HG03159 (cell line): ENCODE data around the gene CSF3R.
"Not testable (repeated sequence)": the region's sequence is repeated elsewhere in the genome, so short reads cannot be mapped to it uniquely, and the experiment has no call there.

Source experiments
- ATAC-seq: cut with Tn5 transposase; IDR thresholded peaks from one replicate; pipeline ENCODE4 v1.9.1; 2021; ENCODE audit warnings: mild to moderate bottlenecking, moderate library complexity; ENCODE audit not compliant: unreplicated experiment

The CSF3R gene

DNA sequence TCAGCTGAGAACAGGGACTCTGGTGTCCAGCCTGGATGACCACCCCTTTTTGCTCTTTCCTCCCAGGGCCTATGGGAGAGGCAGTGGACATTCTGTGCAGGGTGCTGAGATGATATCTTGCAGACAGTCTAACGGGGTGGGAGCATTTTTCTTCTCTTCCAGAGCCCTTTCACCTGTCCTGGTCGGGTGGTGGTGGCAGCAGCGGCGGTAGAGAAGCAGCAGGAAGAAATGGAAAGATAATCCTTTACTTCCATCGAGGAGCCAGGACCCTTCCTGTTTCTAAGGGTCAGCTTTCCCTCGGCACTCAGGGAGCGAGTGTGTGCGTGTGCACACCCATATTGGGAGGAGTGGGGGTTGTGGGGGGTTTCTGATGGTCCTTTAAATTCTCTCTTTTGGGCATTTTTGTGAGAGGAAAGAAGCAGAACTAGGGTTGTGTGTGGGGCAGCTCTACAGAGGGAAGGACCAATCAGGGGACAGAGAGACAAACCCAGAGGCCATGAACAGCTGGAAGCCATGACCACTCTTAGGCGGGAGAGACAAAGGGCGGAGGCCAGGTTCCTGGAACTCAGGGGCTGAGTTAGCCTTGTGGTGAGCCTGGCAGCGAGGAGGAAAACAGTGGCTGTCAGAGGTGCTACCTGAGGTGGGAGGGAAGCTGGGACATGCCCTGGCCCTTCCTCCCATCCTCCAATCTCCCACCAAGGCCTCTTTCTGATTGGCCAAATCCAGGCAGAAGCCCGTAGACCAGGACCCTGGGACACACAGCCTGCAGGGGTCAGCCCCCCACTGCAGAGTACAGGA, 31.2 kb upstream of the CSF3R start:
- no peak for ATAC-seq

DNA sequence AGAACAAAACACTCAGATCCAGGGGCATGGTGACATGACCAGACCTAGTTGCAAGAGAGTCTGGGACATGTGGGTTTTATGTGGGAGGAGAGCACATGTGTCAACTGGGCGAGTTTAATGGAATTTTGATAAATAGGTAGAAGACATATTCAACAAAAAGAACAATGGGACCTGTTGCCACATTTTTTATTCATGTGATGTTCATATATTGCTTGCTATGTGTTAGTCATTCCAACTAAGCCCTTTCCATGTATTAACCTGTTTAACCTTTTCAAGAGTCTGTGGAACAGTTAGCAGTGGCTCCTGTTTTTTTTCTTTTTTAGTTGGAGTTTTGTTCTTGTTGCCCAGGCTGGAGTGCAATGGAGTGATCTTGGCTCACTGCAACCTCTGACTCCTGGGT, 30.1 kb upstream of the CSF3R start:
- ATAC-seq, result no peak

DNA sequence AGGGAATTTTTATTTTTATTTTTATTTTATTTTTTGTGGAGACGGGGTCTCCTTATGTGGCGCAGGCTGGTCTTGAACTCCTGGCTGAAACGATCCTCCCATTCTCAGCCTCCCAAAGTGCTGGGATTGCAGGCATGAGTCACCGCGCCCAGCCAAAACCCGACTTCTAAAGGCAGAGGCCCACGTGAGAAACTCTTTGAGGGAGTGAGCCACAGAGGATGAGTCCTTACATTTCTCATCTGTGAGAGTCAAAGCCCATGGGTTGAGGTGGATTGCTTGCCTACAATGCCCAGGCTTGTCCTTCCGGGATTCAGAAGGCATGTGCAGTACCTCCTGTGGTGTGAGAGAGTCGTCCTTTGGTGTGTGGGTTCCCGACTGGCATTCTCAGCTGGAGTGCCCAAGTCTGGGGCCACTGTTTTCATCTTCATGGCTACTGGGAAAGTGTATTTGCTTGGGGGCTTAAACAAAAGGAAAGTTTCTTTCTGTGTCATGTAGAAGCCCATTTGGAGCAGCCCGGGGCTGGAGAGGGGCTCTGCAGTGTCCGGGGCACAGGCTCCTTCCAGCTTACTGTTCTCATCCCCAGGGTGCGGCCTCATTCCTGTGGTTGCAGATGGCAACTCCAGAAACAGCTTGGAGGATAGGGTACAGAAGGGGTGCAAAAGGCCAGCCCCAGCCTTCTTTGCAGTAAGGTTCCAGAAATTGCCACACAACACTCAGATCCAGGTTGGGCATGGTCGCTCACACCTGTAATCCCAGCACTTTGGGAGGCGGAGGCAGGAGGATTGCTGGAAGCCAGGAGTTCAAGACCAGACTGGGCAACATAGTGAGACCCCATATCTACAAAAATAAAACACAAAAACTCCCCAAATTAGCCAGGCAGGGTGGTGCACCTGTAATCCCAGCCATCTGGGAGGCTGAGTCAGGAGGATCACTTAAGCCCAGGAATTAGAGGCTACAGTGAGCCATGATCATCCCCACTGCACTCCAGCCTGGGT, 29.4 kb upstream of the CSF3R start:
- no peak for ATAC-seq

DNA sequence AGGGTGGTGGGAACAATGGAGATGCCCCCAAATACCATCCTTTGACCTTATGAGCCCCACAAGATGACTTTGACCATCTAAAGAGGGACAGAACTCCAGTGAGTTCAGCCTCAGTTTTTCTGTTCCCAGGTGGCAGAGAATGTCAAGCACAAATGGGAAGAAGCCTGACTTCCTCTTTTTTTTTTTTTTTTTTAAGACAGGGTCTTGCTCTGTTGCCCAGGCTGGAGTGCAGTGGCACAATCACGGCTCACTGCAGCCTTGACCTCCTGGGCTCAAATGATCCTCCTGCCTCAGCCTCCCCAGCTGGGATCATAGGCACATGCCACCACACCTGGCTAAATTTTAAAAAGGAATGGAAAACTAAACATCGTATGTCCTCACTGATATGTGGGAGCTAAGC, 28.5 kb upstream of the CSF3R start:
- not testable (repeated sequence) for ATAC-seq

DNA sequence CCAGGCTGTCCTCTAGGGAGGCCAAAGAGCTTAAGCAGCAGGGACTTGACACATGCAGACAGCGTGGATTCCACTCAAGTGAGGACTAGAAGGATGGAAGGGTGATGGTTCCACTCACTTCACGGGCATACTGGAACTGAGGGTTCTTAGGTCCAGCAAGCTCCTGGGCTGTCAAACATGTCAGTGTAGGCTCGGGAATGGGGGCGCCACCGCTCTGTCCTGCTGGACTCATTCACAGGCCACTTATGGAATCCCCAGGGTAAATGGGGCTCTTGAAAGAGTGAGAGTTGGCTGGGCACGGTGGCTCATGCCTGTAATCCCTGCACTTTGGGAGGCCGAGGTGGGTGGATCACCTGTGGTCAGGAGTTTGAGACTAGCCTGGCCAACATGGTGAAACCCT, 27.7 kb upstream of the CSF3R start:
- ATAC-seq, result no peak

DNA sequence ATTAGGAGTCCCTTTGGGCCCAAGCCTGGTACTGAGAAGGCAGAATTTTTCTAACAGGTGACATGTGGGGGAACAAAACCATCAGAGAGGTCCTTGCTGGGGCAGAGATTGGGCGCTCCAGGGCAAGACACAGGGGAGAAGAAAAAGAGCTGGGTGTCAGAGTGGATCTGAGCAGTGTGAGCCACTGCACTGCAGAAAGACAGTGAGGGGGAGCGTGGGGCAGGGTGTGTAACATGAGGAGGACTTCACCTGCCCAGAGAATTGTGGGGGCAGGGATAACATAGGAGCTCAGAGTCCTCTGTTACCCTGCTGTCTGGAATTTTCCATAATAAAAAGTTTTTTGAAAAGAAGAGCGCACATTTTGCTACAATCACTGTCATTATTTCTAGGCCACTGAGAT, 25.5 kb upstream of the CSF3R start:
- no peak for ATAC-seq

DNA sequence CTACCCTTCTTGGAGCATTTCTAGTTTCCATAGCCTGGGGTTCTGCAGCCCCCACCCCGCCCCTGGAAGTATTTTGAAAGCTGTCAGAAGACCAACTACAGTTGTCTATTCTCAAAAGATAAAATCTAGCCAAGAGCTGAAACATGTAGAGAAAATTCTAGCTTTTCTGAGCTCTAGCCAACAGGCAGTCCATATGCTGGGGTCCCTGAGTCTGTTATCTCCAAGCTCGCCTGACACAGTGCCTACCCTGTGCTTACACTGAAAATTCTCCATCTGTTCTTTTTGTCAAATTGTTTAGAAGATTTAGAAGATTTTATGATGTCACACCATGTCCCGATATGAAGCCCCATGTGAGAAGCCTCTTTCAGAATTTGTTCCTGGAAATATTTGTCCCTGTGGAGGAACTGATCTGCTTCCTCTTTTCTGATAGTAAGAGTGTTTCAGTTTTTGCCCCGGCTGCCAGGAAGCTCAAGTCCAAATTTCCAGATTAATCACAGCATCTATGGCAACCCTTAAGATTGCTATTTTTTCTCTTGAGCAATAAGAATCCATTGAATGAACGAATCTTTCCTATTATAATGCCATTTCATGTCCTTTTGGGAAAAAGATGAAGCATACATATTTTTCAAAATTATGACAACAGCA, 23.7 kb upstream of the CSF3R start:
- no peak for ATAC-seq

DNA sequence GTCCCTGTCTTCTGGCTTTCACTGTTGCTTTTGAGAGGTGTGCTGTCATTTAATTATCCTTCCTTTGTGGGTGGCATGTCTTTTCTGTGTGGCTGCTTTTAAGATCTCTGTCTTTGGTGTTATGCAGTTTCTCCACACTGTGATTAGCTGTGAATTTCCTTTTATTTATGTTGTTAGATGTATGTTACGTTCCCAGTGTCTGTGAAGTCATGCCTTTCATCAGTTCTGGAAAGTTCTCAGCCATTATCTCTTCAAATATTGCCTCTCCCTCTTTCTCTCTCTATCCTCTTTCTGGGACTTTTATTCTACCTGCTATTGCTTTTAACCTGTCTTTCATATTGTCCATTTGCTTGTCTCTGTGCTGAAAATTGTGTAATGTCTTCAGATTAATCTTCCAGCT, 21.0 kb upstream of the CSF3R start:
- no peak for ATAC-seq

DNA sequence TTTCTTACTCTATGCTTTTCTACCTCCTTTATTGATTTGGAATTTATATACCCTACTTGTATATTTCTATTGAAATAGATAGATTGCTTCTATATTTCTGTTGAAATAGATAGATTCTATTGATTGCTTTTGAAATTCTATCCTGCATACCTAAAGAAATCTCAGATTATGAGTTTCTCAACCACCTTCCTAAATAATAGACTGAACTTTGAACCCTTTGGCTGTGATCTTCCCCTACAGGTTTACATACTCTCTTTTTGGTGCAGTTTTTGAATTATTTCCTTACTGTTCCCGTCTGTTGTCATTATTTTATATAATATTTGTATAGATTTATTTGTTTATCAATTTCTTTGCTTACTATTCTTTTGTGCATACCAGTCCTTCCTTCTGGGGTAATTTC, 20.4 kb upstream of the CSF3R start:
- no peak for ATAC-seq

DNA sequence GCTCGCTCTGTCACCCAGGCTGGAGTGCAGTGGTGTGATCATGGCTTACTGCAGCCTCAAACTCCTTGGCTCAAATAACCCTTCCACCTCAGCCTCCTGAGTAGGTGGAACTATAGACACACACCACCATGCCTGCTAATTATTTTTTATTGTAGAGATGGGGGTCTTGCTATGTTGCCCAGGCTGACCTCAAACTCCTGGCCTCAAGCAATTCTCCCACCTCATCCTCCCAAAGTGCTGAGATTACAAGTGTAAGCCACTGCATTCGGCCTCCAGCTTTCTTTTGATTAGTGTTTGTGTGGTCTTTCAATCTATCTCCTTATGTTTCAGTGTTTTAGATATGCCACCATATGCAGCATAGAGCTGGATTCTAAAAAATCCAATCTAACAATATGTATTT, 19.9 kb upstream of the CSF3R start:
- no peak for ATAC-seq

DNA sequence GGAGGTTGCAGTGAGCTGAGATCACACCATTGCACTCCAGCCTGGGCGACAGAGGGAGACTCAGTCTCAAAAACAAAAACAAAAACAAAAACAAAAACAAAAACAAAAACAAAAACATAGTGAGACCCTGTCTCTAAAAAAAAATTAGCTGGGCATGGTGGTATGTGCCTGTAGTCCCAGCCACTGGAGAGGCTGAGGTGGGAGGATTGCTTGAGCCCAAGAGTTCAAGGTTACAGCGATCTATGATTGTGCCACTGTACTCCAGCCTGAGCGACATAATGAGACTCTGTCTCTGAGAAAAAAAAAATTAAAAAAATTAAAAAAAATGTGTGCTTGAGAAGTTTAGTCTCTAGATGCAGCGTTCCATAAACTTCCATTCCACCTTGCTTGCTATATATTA, 19.2 kb upstream of the CSF3R start:
- not testable (repeated sequence) for ATAC-seq

DNA sequence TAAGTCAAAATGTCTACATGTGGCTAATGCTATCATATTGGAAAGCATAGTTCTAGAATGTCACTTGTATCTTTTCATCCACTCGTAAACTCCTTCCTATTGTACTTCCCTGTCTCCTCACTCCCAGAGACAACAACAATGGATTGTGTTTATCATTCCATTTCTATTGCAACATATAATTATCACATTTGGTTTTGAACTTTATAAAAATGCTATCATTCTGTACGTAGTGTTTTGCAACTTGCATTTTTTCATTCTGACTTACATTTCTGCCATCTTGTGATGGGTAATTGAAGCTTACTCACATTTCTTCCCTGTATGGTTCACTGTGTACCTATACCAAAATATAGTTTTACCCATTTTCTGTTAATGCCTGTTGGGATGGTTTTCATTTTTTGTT, 14.5 kb upstream of the CSF3R start:
- ATAC-seq, result no peak

DNA sequence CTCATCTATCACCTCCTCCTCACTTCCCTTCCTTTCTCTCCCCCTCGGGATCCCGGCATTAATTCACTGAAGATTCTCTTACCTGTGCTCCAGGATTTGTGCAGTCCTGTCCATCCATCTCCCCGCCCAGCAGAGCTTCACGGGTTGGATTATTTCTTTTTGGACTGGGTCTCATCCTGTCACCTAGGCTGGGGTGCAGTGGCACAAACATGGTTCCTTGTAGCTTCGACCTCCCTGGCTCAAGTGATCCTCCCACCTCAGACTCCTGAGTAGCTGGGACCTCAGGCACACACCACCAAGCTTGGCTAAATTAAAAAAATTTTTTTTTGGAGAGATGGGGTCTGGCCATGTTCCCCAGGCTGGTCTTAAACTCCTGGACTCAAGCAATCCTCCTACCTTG, 12.3 kb upstream of the CSF3R start:
- ATAC-seq, result no peak

DNA sequence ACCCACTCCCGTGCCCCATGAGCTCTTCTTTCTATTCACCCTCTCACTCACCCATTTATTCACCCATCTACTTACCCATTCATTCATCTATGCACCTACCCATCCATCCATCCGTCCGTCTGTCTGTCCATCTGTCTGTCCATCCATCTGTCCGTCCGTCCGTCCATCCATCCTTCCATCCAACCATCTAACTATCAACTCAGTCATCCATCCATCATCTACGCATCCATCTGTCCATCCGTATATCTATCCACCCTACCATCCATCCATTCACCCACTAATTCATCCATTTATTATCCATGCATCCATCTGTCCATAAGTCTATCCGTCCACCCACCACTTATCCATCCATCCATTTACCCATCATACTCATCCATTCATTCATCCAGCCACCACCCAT, 10.8 kb upstream of the CSF3R start:
- no peak for ATAC-seq

DNA sequence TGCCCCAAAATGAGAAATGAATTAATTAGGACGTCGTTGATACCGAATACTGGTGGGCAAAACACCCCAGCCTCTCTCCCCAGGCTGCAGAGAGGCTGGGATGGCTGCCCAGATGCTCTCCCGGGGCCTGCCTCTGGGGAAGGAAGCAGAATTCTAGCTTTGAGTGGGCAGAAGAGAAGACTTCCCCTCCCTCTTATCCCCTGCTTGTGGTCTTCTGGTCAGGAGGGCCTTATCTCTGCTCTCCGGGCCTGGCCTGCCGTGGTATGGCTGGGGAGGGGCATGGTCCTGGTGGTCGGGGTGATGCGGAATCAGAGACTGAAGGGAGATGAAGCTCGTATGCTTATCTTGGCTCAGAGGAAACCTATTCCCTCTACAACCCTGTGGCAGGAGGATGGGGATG, 9.8 kb upstream of the CSF3R start:
- no peak for ATAC-seq

DNA sequence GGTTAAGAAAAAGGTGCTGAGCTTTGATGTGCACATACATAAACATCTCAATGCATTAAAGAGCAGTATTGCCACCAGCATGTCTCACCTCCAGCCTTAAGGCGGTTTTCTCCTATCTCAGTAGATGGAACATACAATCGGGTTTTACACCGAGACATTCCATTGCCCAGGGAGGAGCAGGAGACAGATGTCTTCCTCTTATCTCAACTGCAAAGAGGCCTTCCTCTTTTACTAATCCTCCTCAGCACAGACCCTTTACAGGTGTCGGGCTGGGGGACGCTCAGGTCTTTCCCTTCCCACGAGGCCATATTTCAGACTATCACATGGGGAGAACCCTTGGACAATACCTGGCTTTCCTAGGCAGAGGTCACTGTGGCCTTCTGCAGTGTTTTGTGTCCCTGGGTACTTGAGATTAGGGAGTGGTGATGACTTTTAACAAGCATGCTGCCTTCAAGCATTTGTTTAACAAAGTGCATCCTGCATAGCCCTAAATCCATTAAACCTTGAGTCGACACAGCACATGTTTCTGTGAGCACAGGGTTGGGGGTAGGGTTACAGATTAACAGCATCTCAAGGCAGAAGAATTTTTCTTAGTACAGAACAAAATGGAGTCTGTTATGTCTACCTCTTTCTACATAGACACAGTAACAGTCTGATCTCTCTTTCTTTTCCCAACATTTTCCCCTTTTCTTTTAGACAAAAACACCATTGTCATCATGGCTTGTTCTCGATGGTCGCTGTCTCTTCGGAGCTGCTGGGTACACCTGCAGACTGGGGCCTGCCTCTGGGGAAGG, 6.7 kb upstream of the CSF3R start:
- not testable (repeated sequence) for ATAC-seq

DNA sequence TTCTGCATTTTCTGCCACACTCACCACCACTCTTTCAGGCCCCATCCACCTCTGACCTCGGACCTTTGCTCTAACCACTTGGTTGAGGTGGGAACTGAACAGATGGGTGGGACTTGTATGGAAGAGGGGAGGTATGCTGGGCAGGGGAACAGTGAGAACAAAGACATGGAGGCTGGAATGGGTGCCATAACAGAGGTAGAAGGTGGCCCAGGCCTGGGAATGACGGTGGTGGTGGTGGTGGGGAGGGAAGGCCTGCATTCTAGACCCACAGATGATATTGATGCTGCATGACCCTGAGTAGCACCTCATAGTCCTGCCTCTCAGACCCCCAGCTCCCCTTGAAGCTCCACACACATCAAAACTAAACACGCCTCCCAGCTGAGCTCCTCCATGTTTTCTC, 5.2 kb upstream of the CSF3R start:
- no peak for ATAC-seq

DNA sequence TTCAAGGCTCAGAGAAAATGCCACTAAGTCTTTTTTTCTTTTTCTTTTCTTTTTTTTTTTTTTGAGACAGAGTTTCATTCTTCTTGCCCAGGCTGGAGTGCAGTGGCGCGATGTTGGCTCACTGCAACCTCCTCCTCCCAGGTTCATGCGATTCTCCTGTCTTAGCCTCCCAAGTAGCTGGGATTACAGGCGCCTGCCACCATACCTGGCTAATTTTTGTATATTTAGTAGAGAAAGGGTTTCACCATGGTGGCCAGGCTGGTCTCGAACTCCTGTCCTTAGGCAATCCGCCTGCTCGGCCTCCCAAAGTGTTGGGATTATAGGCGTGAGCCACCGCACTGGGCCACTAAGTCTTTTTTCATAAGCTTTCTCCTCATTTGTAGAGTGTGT, 4.6 kb upstream of the CSF3R start:
- not testable (repeated sequence) for ATAC-seq

DNA sequence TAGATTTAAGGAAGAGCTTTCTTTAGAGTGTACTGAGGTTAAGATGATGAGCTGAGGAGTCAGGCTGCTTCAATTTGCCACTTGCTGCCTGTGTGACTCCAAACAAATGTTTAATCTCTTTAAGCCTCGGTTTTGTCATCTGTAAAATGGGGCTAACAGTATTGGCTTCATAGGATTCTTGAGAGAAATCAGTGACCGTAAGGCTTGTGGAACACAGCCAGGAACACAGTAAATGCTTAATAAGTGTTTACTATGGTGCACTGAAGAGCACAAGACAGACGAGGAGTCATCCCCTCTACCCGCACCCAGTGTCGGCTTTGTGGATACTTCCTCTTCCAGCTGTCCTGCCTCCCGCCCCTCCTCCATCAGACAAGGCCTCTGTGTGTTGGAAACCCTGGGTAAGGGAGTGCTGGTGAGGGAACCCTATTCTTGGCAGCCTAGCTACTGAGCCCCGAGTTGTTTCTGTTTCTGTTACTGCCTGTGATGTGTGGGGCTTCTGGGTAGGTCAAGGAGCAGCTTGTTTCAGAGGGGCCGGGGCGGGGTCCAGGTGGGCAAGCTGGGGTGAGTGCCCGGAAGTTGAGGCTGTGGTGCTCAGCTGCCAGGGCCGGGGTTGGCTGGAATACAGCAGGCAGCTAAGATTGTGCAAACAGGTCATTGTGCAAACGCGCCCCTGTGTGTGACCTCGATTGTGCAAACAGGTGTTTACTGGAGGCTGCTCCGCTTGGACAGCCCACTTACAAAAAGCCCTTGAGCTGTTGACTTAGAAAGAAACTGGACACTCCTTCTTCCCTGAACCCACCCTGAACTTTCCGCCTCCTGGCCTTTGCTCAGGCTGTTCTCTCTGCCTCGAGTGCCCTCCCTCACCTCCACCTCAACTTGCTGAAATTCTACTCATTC, 4.0 kb upstream of the CSF3R start:
- no peak for ATAC-seq

DNA sequence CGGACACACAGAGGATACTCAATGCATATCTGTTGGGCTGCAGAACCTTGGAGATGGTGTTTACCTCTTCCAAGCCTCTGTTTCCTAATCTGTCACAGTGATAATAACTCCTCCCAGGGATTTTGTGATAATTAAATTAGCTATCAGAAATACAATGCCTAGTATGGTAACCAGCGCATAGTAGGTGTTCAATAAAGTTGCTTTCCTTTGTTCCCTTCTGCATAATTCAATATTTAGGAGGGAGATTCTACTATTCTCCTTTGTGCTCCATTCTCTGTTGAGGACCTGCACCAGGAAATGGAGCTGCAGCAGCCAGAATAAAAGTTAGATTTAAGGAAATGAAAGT, 3.4 kb upstream of the CSF3R start:
- no peak for ATAC-seq
